HepG2 (cell line): ENCODE measurements around the gene KIF22. TPM values are rescaled to one million over a fixed set of nuclear protein-coding genes. Genes with fewer than 3 reads are reported as not detected.

Source experiments
- ATAC-seq: fragments of 200-7000 bp; cut with Tn5 transposase; 3 replicates; pipeline ENCODE4 v1.9.1; 2020; ENCODE audit warnings: mild to moderate bottlenecking, moderate library complexity
- BruUV-seq: library from RNA; stranded (reverse); fragments of 400-500 nt; replicated peaks from 2 replicates; lab custom pipeline; 2021; lab: Mats Ljungman, UMichigan
- CTCF ChIA-PET: fragments of 300-600 bp; formaldehyde crosslinking; extraction: SDS; loops from one replicate; lab custom pipeline; 2021; ENCODE audit warnings: low total read pairs, inconsistent platforms, low intra/inter-chr PET ratio; lab: Yijun Ruan, JAX
- POLR2A ChIA-PET: fragments of 350-600 bp; sonication (Branson Sonifier 250); formaldehyde crosslinking; loops from one replicate; lab custom pipeline; 2020; ENCODE audit warnings: antibody characterized with exemption, inconsistent platforms; lab: Yijun Ruan, JAX
- DNase-seq: peaks from one replicate; pipeline ENCODE4 v3.0.0-alpha.2; 2015; ENCODE audit warnings: low spot score
- FAIRE-seq: peaks from 3 replicates; lab custom pipeline; 2011; peaks lifted over from hg19 to GRCh38; lab: Jason Lieb, UNC
- H2AFZ ChIP-seq: one replicate; pipeline ENCODE4 v1.6.1; 2011; ENCODE audit warnings: low read length, inconsistent platforms
- H3K27ac ChIP-seq: fragments of 300-600 bp; 3 replicates; pipeline ENCODE4 v1.8.0; 2011; ENCODE audit warnings: mixed run types, mild to moderate bottlenecking, mixed read lengths, low read length, inconsistent platforms; ENCODE audit not compliant: insufficient read depth; ENCODE audit errors: extremely low read length
- H3K27me3 ChIP-seq, 2 experiments: fragments of 200-600 bp in 1 of 2; 2 replicates in 1 of 2; 3 replicates in 1 of 2; pipeline versions ENCODE4 v1.6.0 to v1.8.0; 2011; ENCODE audit warnings: low read length in 2 of 2, mild to moderate bottlenecking in 2 of 2, moderate library complexity in 2 of 2, inconsistent platforms in 1 of 2; ENCODE audit not compliant: insufficient read depth in 2 of 2, control insufficient read depth in 1 of 2
- H3K36me3 ChIP-seq, 2 experiments: fragments of 200-600 bp in 1 of 2; replicated peaks in 1 of 2; 2 replicates in 1 of 2; 3 replicates in 1 of 2; pipeline versions ENCODE4 v1.5.1 to v1.8.0; 2011; ENCODE audit warnings: low read length in 2 of 2, inconsistent platforms in 1 of 2; ENCODE audit not compliant: insufficient read depth in 2 of 2, control insufficient read depth in 1 of 2
- H3K4me1 ChIP-seq: 2 replicates; pipeline ENCODE4 v1.5.1; 2012; ENCODE audit warnings: low read length, inconsistent platforms; ENCODE audit not compliant: insufficient read depth
- H3K4me2 ChIP-seq: 2 replicates; pipeline ENCODE4 v1.6.0; 2011; ENCODE audit warnings: low read depth, low read length, inconsistent platforms
- H3K4me3 ChIP-seq, 3 experiments: fragments of 200-600 bp in 1 of 3; sonication (generic), shearing (Covaris generic) in 1 of 3; replicated peaks in 1 of 3; 2 replicates each; pipeline ENCODE4 v1.5.1; 2011 to 2016; ENCODE audit warnings: low read length in 3 of 3, inconsistent platforms in 2 of 3, low read depth in 2 of 3, mild to moderate bottlenecking in 2 of 3, control low read depth in 1 of 3, mixed read lengths in 1 of 3; ENCODE audit not compliant: insufficient read depth in 1 of 3
- H3K79me2 ChIP-seq: one replicate; pipeline ENCODE4 v1.6.1; 2011; ENCODE audit warnings: low read length, inconsistent platforms; ENCODE audit not compliant: insufficient read depth
- H3K9ac ChIP-seq: 2 replicates; pipeline ENCODE4 v1.6.0; 2011; ENCODE audit warnings: mild to moderate bottlenecking, low read depth, low read length, inconsistent platforms; ENCODE audit not compliant: insufficient read depth
- H3K9me3 ChIP-seq: 2 replicates; pipeline ENCODE4 v1.5.1; 2012; ENCODE audit warnings: mild to moderate bottlenecking, low read length
- H4K20me1 ChIP-seq: 2 replicates; pipeline ENCODE4 v1.6.0; 2011; ENCODE audit warnings: inconsistent platforms, mild to moderate bottlenecking, low read length, moderate library complexity; ENCODE audit not compliant: insufficient read depth
- MAFF ChIP-seq: IDR thresholded peaks from 2 replicates; pipeline ENCODE4 v1.6.1; 2011; ENCODE audit warnings: low read depth, low read length, improper control_type of control experiment
- NFYB ChIP-seq: sonication (generic); formaldehyde crosslinking; IDR thresholded peaks from 2 replicates; pipeline ENCODE4 v1.4.0; 2020; ENCODE audit warnings: missing genetic modification reagents
- ZNF263 ChIP-seq: sonication (generic); formaldehyde crosslinking; IDR thresholded peaks from 2 replicates; pipeline ENCODE4 v1.4.0; 2020; ENCODE audit warnings: missing genetic modification reagents
- WGBS: methylation state at CpG from one replicate; pipeline ENCODE4 v1.1.6; 2017; ENCODE audit warnings: low lambda C conversion rate; 5-methylcytosine and 5-hydroxymethylcytosine counted together
- in situ Hi-C: cut with HindIII; loops from 2 replicates; pipeline ENCODE4 v1.10.0; 2017; ENCODE audit warnings: low pct_unique_long_range_greater_than_20kb; ENCODE audit not compliant: extremely low pct_ligation_motif_present
- intact Hi-C: fragments of 100-400 bp; cut with micrococcal nuclease; formaldehyde crosslinking; loops from one replicate; pipeline ENCODE4 v1.10.0; 2022; ENCODE audit not compliant: unreplicated experiment
- polyA plus RNA-seq, 8 experiments: library from polyadenylated mRNA; depleted of rRNA in 3 of 8; stranded (reverse) in 7 of 8; unstranded in 1 of 8; fragments of >200 nt; fragmentation: Illumina TruSeq in 4 of 8; extraction: Trizol in 4 of 8; gene quantifications; 2 replicates each; pipeline versions ENCODE4 v1.2.1 to v1.2.3, GENCODE V29; 2011 to 2016; ENCODE audit warnings: low read depth in 4 of 8, missing spikeins in 1 of 8, mixed read lengths in 1 of 8; ENCODE audit not compliant: insufficient read depth in 1 of 8
- total RNA-seq, 5 experiments: library from RNA; depleted of rRNA; stranded (reverse); fragments of >200 nt; fragmentation: Illumina TruSeq; extraction: Trizol; gene quantifications; 2 replicates each; pipeline ENCODE4 v1.2.3, GENCODE V29; 2016; ENCODE audit warnings: low read depth in 1 of 5
- TF ChIP-seq, protein P1 (sequence below): IDR thresholded peaks from 2 replicates; pipeline ENCODE4 v1.6.1; 2016; ENCODE audit warnings: mild to moderate bottlenecking
- TF ChIP-seq, protein P2 (sequence below): sonication (generic); formaldehyde crosslinking; IDR thresholded peaks from 2 replicates; pipeline ENCODE4 v1.5.1; 2020; ENCODE audit warnings: mild to moderate bottlenecking, missing genetic modification reagents, moderate library complexity

KIF22 gene
- total and polyA plus RNA-seq, 2 of the 13 experiments (the other 11 are each of a cell fraction or from before 2014, with no cell fraction given): 95.8 to 118 TPM

DNA sequence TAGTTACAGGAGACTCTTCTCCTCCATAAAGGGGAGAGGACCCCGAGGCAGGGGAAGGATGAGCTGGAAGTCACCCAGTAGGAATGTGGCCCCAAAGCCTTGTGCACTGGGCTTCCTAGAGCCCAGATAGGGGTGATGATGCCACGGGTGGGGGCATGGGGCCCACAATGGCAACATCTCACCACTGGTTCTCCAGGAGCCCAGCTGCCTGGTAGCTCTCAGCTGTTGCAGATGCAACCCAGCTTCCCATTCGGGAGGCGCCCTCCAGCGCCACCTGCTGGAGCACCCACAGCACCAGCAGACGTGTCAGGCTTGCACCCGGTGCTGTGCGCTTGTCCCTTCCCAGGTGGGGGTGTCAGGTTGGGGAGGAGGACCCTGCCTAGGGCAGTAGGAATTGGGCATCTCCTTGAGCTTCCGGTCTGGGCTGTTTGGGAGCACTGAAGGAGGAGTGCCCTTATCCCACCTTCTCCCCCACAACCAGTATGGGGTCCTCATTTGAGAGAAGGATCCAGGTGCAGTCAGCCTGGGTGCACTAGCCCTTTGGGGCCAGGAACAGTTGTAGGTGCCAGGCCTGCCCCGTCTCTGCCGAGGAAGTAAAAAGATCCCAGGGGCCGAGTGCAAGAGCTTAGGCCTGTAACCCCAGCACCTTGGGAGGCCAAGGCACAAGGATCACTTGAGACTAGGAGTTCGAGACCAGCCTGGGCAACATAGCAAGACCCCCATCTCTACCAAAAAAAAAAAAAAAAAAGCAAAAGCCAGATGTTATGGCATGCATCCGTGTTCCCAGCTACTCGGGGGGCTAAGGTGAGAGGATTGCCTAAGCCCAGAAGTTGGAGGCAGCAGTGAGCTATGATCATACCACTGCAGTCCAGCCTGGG lies 58.1 kb downstream of the KIF22 start (continued):
- TF ChIP-seq, protein P1, sequence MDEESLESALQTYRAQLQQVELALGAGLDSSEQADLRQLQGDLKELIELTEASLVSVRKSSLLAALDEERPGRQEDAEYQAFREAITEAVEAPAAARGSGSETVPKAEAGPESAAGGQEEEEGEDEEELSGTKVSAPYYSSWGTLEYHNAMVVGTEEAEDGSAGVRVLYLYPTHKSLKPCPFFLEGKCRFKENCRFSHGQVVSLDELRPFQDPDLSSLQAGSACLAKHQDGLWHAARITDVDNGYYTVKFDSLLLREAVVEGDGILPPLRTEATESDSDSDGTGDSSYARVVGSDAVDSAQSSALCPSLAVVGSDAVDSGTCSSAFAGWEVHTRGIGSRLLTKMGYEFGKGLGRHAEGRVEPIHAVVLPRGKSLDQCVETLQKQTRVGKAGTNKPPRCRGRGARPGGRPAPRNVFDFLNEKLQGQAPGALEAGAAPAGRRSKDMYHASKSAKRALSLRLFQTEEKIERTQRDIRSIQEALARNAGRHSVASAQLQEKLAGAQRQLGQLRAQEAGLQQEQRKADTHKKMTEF: peak; percentile 45; the same call in 1 of the 2 replicates
- TF ChIP-seq MAFF: no peak

DNA sequence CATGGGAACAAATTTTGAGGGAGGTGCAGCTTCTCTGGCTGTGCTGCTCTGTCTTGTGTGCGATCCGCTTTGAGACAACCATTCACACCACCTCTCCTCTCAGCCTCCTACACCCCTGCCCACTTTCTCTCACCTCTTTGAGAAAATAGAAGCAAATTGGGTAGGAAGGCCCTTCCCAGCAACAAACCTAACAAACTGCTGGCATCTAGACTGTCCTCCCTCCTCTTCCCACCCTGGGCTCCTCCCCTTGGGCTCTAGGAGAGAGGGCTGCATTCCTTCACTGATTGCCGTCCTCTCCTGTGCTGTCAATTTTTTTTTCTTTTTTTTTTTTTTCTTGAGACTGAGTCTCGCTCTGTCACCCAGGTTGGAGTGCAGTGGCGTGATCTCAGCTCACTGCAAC lies 59.0 kb downstream of the KIF22 start:
- H3K9ac ChIP-seq: no peak overlapping the region
- H3K4me2 ChIP-seq: no peak overlapping the region
- H2AFZ ChIP-seq: no peak overlapping the region
- H3K4me3 ChIP-seq: no peak overlapping the region
- DNase-seq (no peak), FAIRE-seq (no peak), ATAC-seq (peak; percentile 4; the same call in 1 of the 3 replicates)
- ChIA-PET POLR2A (interaction anchor here (0.6 to 5.0 kb wide), 10 partner anchors 15 to 149 kb away, joined by 3 to 37 read pairs (median 10); partner anchors contain the start of genes CDIPT, MAZ, MVP and PAGR1), CTCF (no interaction called here)
- no peaks in the 10 kb centered on the region for H3K27me3 ChIP-seq
- H3K79me2 ChIP-seq: no peaks in the 10 kb centered on the region
- intact Hi-C loops: loop anchor here (2.0 kb wide), 1 partner anchor 149 kb away; no protein-coding TSS in a partner anchor
- 78% methylated on average over 5 of the region's 5 CpGs for WGBS
- H3K4me1 ChIP-seq: no peaks in the 10 kb centered on the region
- H3K9me3 ChIP-seq: no peaks in the 10 kb centered on the region
- H3K36me3 ChIP-seq: peaks cover 3% of the 10 kb centered on the region in 2 experiments; a peak in 1 of 5 replicates
- no TSS peak for BruUV-seq
- no peak overlapping the region for H3K27ac ChIP-seq
- in situ Hi-C loops: no loop called here
- H4K20me1 ChIP-seq: no peaks in the 10 kb centered on the region
- TF ChIP-seq, protein P2, sequence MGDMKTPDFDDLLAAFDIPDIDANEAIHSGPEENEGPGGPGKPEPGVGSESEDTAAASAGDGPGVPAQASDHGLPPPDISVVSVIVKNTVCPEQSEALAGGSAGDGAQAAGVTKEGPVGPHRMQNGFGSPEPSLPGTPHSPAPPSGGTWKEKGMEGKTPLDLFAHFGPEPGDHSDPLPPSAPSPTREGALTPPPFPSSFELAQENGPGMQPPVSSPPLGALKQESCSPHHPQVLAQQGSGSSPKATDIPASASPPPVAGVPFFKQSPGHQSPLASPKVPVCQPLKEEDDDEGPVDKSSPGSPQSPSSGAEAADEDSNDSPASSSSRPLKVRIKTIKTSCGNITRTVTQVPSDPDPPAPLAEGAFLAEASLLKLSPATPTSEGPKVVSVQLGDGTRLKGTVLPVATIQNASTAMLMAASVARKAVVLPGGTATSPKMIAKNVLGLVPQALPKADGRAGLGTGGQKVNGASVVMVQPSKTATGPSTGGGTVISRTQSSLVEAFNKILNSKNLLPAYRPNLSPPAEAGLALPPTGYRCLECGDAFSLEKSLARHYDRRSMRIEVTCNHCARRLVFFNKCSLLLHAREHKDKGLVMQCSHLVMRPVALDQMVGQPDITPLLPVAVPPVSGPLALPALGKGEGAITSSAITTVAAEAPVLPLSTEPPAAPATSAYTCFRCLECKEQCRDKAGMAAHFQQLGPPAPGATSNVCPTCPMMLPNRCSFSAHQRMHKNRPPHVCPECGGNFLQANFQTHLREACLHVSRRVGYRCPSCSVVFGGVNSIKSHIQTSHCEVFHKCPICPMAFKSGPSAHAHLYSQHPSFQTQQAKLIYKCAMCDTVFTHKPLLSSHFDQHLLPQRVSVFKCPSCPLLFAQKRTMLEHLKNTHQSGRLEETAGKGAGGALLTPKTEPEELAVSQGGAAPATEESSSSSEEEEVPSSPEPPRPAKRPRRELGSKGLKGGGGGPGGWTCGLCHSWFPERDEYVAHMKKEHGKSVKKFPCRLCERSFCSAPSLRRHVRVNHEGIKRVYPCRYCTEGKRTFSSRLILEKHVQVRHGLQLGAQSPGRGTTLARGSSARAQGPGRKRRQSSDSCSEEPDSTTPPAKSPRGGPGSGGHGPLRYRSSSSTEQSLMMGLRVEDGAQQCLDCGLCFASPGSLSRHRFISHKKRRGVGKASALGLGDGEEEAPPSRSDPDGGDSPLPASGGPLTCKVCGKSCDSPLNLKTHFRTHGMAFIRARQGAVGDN: no peak
- TF ChIP-seq ZNF263 (CRISPR knock-in tag) (0 out of 2 replicates have a peak, but pooled peaks have one; percentile 49), NFYB (CRISPR knock-in tag) (no peak)
